Measurements from ENCODE around the gene PITPNM2. TPM values are rescaled to one million over a fixed set of nuclear protein-coding genes. Genes with fewer than 3 reads are reported as not detected.

Gene PITPNM2
- total RNA-seq, 3 donors from 2014 or later (not counting 1 experiment from before 2014, with no cell fraction given): 38.9 to 94.6 (median 42.5) TPM

DNA sequence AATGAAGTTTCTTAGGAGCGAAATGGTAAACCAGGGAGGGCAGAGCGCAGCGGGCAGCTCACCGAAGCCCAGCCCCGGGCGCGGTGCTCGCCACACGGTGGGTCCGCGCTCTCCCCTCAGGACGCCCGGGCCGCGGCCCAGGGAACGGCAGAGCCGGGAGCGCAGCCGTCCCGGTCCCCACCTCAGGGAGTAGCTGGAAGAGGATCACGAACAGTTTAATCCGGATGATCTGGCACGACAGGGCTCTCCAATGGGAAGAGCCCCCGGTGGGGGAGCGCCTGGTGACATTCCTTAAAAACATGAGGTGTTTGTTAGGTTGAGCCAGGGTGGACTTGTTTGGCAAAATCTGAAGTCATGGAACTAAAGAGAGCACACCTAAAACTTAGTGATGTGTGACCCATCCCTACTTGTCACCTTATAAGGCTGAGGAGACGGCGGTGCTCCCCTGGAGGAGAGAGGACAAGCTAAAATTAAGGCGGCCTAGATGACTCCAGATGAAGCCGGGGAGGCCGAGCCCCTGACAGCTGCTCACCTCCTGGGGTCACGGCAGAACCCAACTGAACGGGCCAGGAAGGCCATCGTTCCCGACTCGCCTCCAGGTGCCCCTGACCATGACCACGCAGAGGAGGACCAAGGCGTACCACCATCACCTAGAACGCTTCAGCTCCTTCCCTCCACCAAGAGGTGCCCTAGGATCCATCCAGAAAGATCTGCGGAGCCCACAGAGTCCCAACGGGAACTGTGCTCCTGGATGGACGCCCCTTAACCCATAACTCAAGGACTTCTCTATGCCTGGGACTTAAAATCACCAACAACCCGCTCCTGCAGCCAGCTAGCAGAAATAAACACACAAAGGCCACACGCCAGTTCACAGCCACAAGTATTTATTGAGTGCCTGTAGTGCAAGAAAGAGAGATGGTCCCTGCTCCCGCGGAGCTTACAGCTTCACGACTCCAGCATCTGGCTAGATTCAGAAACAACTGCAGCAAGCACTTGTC lies 866 bp upstream of the PITPNM2 start:
- H3K4me3 Mint-ChIP-seq: peak overlapping the region; percentile 80
- no peaks in the 10 kb centered on the region for H3K27me3 Mint-ChIP-seq (ENCODE audit: low read depth in 2 of 2)
- DNase-seq: peak in 1 of 2 donors; percentile 19
- Histone ChIP-seq H3K4me1 (ENCODE audit: control insufficient read depth, insufficient read depth, low read length) (peaks cover 29% of the 10 kb centered on the region), H3K4me3 (ENCODE audit: low read length) (peak overlapping the region; percentile 40), H3K27me3 (ENCODE audit: control insufficient read depth, insufficient read depth, low read length) (no peaks in the 10 kb centered on the region), H3K27ac (ENCODE audit: low read length) (no peak overlapping the region), H3K36me3 (ENCODE audit: control insufficient read depth, insufficient read depth, low read length) (peaks cover 9% of the 10 kb centered on the region), H3K9me3 (ENCODE audit: control insufficient read depth, insufficient read depth, low read length) (no peaks in the 10 kb centered on the region)
- intact Hi-C loops (cut with micrococcal nuclease): loop anchor here (5.0 to 10.0 kb wide), 2 partner anchors 83 to 169 kb away; partner anchors contain the start of genes ARL6IP4, MPHOSPH9 and MTRFR
- no peaks in the 10 kb centered on the region for H3K9me3 Mint-ChIP-seq
- TF ChIP-seq CTCF (IDR thresholded peaks at IDR 0.05): no peak
- 44% methylated on average over 46 of the region's 46 CpGs for WGBS (ENCODE audit: insufficient coverage)
- H3K27ac Mint-ChIP-seq: peak overlapping the region; percentile 23 to 65
- H3K36me3 Mint-ChIP-seq: no peaks in the 10 kb centered on the region
- peaks cover 36 to 39% of the 10 kb centered on the region in 2 donors for H3K4me1 Mint-ChIP-seq
- ATAC-seq: no peak

DNA sequence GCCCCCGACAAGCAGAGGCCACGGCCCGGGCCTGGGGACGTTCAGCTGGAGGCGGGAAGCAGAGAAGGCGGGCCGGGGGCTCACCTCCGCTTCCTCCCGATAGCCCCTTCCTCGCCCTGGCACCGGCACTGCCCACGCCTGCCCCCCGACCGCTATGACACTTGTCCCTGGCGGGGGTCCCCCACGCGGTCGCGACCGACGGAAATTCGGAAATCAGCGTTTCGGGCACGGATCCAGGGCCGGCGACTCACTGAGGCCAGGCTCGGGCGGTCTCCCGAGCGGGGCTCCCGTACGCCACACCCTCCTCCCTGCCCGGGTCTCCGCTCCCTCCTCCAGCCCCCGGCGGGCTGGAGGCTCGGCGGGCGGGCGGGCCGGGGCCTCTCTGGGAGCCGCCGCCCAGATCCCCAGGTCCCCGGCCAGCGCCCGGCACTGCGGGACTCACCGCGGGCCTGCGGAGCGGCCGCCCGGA lies 581 bp downstream of the PITPNM2 start:
- peaks cover under 1% of the 10 kb centered on the region for H3K36me3 ChIP-seq (ENCODE audit: control insufficient read depth, insufficient read depth, low read length)
- Mint-ChIP-seq H3K4me3 (peak overlapping the region; percentile 86), H3K9me3 (no peaks in the 10 kb centered on the region), H3K4me1 (peaks cover 36 to 42% of the 10 kb centered on the region in 2 donors), H3K27me3 (ENCODE audit: low read depth in 2 of 2) (no peaks in the 10 kb centered on the region), H3K36me3 (no peaks in the 10 kb centered on the region), H3K27ac (peak overlapping the region; percentile 57 to 71)
- ATAC-seq (peak in 2 of 3 donors; percentile 19 to 33), DNase-seq (peak in 1 of 2 donors; percentile 43)
- H3K4me1 ChIP-seq (ENCODE audit: control insufficient read depth, insufficient read depth, low read length): peaks cover 29% of the 10 kb centered on the region
- no peaks in the 10 kb centered on the region for H3K9me3 ChIP-seq (ENCODE audit: control insufficient read depth, insufficient read depth, low read length)
- H3K27ac ChIP-seq (ENCODE audit: low read length): no peak overlapping the region
- WGBS (ENCODE audit: insufficient coverage): 1% methylated on average over 54 of the region's 54 CpGs
- no peaks in the 10 kb centered on the region for H3K27me3 ChIP-seq (ENCODE audit: control insufficient read depth, insufficient read depth, low read length)
- TF ChIP-seq CTCF (IDR thresholded peaks at IDR 0.05): no peak
- intact Hi-C loops (cut with micrococcal nuclease): loop anchor here (5.0 to 10.0 kb wide), 2 partner anchors 84 to 168 kb away; partner anchors contain the start of genes ARL6IP4, MPHOSPH9 and MTRFR
- H3K4me3 ChIP-seq (ENCODE audit: low read length): peak overlapping the region; percentile 30

- Mint-ChIP-seq H3K27ac (peak overlapping the region; percentile 57 to 71), H3K36me3 (no peaks in the 10 kb centered on the region), H3K9me3 (no peaks in the 10 kb centered on the region), H3K27me3 (ENCODE audit: low read depth in 2 of 2) (no peaks in the 10 kb centered on the region), H3K4me1 (peaks cover 36 to 43% of the 10 kb centered on the region in 2 donors), H3K4me3 (peak overlapping the region; percentile 86)
- Histone ChIP-seq H3K4me3 (ENCODE audit: low read length) (peak overlapping the region; percentile 30), H3K27me3 (ENCODE audit: control insufficient read depth, insufficient read depth, low read length) (no peaks in the 10 kb centered on the region), H3K27ac (ENCODE audit: low read length) (no peak overlapping the region), H3K9me3 (ENCODE audit: control insufficient read depth, insufficient read depth, low read length) (no peaks in the 10 kb centered on the region), H3K4me1 (ENCODE audit: control insufficient read depth, insufficient read depth, low read length) (peaks cover 29% of the 10 kb centered on the region), H3K36me3 (ENCODE audit: control insufficient read depth, insufficient read depth, low read length) (no peaks in the 10 kb centered on the region)
- intact Hi-C loops (cut with micrococcal nuclease): loop anchor here (5.0 to 10.0 kb wide), 2 partner anchors 85 to 167 kb away; partner anchors contain the start of genes ARL6IP4, MPHOSPH9 and MTRFR
- no peak for TF ChIP-seq CTCF (IDR thresholded peaks at IDR 0.05)
- no peak for ATAC-seq
- DNase-seq: peak in 1 of 2 donors; percentile 20
- 70% methylated on average over 22 of the region's 22 CpGs for WGBS (ENCODE audit: insufficient coverage)
Measured at GRCh38 chr12:123149501-123150274, 1.2 kb downstream of the PITPNM2 start.
